ENCODE measurements around the gene SRC. TPM values are rescaled to one million over a fixed set of nuclear protein-coding genes. Genes with fewer than 3 reads are reported as not detected.
A peak's percentile ranks its signal among the peaks of the same experiment; 100 is the strongest.

SRC gene
- total RNA-seq, 1 experiment from 2014 or later = 197 TPM

GRCh38 chr20:37380864-37381579 is 35.1 kb downstream of the SRC start:
- intact Hi-C loops (cut with micrococcal nuclease; ENCODE audit: unreplicated experiment) = loop anchor here (1.0 to 2.0 kb wide), 3 partner anchors 37 to 178 kb away; partner anchors contain the start of gene MANBAL
- no peaks in the 10 kb centered on the region for H3K27me3 Mint-ChIP-seq (ENCODE audit: insufficient read depth, unreplicated experiment)
- peaks cover 31% of the 10 kb centered on the region for H3K4me1 Mint-ChIP-seq (ENCODE audit: low read depth, unreplicated experiment)
- TF ChIP-seq CTCF (IDR thresholded peaks at IDR 0.05; ENCODE audit: insufficient read depth in 1 of 2, low read depth in 1 of 2, low read length in 1 of 2, severe bottlenecking in 1 of 2, unreplicated experiment in 1 of 2) = no peak
- peak overlapping the region; percentile 95 for H3K27ac Mint-ChIP-seq (ENCODE audit: unreplicated experiment)
- Histone ChIP-seq H3K4me1 (peaks cover 36% of the 10 kb centered on the region), H3K36me3 (ENCODE audit: control insufficient read depth, insufficient read depth, low read length) (peaks cover 9% of the 10 kb centered on the region), H3K27me3 (replicated peaks; ENCODE audit: control insufficient read depth, insufficient read depth, low read length) (no peaks in the 10 kb centered on the region), H3K9me3 (no peaks in the 10 kb centered on the region), H3K4me3 (ENCODE audit: low read depth, low read length) (no peak overlapping the region)
- TSS peak; percentile 12 for BruUV-seq (replicated peaks)
- no peaks in the 10 kb centered on the region for H3K9me3 Mint-ChIP-seq (ENCODE audit: unreplicated experiment)
- CTCF ChIA-PET = interaction anchor here (0.5 to 1.7 kb wide), 9 partner anchors 7 to 104 kb away, joined by 4 to 8 read pairs (median 4); no protein-coding TSS in a partner anchor
- peak overlapping the region; percentile 64 for H3K4me3 Mint-ChIP-seq (ENCODE audit: unreplicated experiment)
- peaks cover 92% of the 10 kb centered on the region for H3K36me3 Mint-ChIP-seq (ENCODE audit: insufficient read depth, unreplicated experiment)
- POLR2A ChIA-PET = interaction anchor here (0.6 kb wide), 1 partner anchor 92 kb away, joined by 8 read pairs; the partner anchor contains the start of gene MANBAL
- DNase-seq = peak in 1 of 2 experiments; percentile 34

- H3K4me3 Mint-ChIP-seq (ENCODE audit: unreplicated experiment) = no peak overlapping the region
- POLR2A ChIA-PET = interaction anchor here (0.6 kb wide), 1 partner anchor 153 kb away, joined by 3 read pairs; no protein-coding TSS in a partner anchor
- intact Hi-C loops (cut with micrococcal nuclease; ENCODE audit: unreplicated experiment) = loop anchor here (2.0 kb wide), 2 partner anchors 99 to 179 kb away; no protein-coding TSS in a partner anchor
Measured at GRCh38 chr20:37381621-37382471, 35.9 kb downstream of the SRC start.

More at GRCh38 chr20:37381621-37382471, 35.9 kb downstream of the SRC start:
- Histone ChIP-seq H3K4me1 (peaks cover 36% of the 10 kb centered on the region), H3K27me3 (replicated peaks; ENCODE audit: control insufficient read depth, insufficient read depth, low read length) (no peaks in the 10 kb centered on the region), H3K36me3 (ENCODE audit: control insufficient read depth, insufficient read depth, low read length) (peaks cover 9% of the 10 kb centered on the region), H3K9me3 (no peaks in the 10 kb centered on the region), H3K4me3 (ENCODE audit: low read depth, low read length) (no peak overlapping the region)
- peaks cover 31% of the 10 kb centered on the region for H3K4me1 Mint-ChIP-seq (ENCODE audit: low read depth, unreplicated experiment)
- no peaks in the 10 kb centered on the region for H3K9me3 Mint-ChIP-seq (ENCODE audit: unreplicated experiment)
- H3K27me3 Mint-ChIP-seq (ENCODE audit: insufficient read depth, unreplicated experiment) = no peaks in the 10 kb centered on the region
- H3K36me3 Mint-ChIP-seq (ENCODE audit: insufficient read depth, unreplicated experiment) = peaks cover 95% of the 10 kb centered on the region
- H3K27ac Mint-ChIP-seq (ENCODE audit: unreplicated experiment) = peak overlapping the region; percentile 95
- no peak for TF ChIP-seq CTCF (IDR thresholded peaks at IDR 0.05; ENCODE audit: insufficient read depth in 1 of 2, low read depth in 1 of 2, low read length in 1 of 2, severe bottlenecking in 1 of 2, unreplicated experiment in 1 of 2)
- peak in 1 of 2 experiments; percentile 58 for DNase-seq
- CTCF ChIA-PET = interaction anchor here (0.5 to 1.6 kb wide), 3 partner anchors 15 to 105 kb away, joined by 4 to 6 read pairs (median 5); no protein-coding TSS in a partner anchor
- no TSS peak for BruUV-seq (replicated peaks)

Data from Caco-2 (cell line).